IPS-NIHi11 (cell line): ENCODE data around the gene MEGF6.

Source experiments
- DNase-seq: peaks from one replicate; pipeline ENCODE4 v3.0.0; 2012; ENCODE audit warnings: mixed read lengths, low spot score

MEGF6 gene

GRCh38 chr1:3504151-3504821 lies 107.0 kb downstream of the MEGF6 start:
- no peak for DNase-seq

DNA sequence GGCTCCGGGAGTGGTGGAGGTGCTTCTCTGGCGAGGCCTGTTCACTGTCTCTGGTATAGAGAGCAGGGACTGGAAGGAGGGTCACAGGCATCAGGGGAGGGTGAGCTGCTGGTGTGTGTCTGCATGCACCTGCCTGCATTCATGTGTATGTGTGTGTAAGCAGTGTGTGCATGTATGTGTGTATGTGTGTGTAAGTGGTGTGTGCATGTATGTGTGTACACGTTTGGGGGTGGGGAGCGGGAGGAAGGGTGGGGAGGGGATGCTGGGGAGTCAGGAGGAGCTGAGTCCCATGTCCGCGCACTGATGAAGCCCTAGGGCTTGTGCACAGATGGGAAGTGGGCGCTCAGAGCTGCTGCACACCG lies 107.8 kb downstream of the MEGF6 start:
- no peak for DNase-seq

GRCh38 chr1:3502641-3503524 lies 108.4 kb downstream of the MEGF6 start:
- no peak for DNase-seq

- peak; percentile 96 for DNase-seq
Measured at GRCh38 chr1:3501856-3502640, 109.3 kb downstream of the MEGF6 start.

DNA sequence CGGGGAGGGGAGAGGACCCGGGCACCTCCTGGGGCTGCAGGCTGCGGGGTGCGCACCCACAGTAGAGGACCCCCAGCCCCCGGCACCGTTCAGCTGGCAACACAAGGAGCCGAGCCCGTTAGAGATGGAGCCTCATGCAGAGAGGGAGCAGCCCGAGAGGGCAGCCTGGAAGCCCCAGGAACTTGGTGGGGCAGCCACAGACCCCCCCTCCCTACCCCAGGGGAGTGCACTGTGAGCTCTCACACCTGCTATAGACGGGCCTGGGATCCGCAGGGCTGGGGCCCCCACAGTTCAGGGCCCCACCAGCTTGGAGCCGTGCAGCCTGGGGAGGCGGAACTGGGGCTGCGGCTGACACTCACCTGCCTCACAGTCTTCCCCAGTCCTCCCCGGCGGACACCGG lies 109.9 kb downstream of the MEGF6 start:
- DNase-seq: no peak

- DNase-seq: no peak
Measured at GRCh38 chr1:3500265-3500835, 111.0 kb downstream of the MEGF6 start.

- no peak for DNase-seq
Measured at GRCh38 chr1:3499611-3500010, 111.7 kb downstream of the MEGF6 start.

DNA sequence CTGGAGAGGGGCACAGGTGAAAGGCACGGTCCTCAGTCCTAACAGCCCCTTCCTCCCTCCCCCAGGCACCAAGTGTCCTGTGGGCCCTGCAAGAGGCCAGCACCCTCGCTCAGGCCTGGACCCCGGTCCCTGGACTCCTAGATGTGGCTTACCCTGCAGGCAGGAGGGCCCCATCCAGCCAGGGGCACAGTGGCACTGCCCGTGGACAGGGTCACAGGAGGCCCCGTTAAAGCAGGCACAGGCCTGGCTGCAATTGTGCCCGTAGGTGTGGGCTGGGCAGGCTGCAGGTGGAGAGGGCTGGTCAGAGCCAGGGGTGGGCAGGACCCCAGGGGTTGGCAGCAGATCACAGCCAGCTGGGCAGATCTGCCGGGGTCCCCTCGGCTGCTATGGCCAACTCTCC lies 112.3 kb downstream of the MEGF6 start:
- no peak for DNase-seq

- DNase-seq: no peak
Measured at GRCh38 chr1:3498246-3498930, 112.9 kb downstream of the MEGF6 start.

DNA sequence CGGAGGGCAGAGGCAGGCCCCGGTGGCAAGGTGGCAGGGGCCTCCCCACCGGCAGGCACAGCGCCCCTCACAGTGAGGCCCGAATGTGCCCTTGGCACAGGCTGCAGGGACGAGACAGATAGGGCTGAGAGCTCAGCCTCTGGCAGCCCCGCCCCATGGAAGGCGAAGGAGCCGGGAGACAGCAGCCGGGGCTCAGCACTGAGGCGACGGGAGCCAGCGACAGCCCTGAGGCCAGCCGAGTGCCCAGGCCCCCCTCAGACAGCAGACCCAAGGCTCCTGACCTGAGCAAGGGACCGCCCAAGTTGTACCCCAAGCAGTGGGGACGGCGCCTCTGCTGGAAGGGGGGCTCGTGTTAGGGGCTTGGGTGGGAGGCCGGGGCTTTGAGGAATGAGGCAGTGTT lies 113.8 kb downstream of the MEGF6 start:
- no peak for DNase-seq

- no peak for DNase-seq
Measured at GRCh38 chr1:3496916-3497315, 114.4 kb downstream of the MEGF6 start.

DNA sequence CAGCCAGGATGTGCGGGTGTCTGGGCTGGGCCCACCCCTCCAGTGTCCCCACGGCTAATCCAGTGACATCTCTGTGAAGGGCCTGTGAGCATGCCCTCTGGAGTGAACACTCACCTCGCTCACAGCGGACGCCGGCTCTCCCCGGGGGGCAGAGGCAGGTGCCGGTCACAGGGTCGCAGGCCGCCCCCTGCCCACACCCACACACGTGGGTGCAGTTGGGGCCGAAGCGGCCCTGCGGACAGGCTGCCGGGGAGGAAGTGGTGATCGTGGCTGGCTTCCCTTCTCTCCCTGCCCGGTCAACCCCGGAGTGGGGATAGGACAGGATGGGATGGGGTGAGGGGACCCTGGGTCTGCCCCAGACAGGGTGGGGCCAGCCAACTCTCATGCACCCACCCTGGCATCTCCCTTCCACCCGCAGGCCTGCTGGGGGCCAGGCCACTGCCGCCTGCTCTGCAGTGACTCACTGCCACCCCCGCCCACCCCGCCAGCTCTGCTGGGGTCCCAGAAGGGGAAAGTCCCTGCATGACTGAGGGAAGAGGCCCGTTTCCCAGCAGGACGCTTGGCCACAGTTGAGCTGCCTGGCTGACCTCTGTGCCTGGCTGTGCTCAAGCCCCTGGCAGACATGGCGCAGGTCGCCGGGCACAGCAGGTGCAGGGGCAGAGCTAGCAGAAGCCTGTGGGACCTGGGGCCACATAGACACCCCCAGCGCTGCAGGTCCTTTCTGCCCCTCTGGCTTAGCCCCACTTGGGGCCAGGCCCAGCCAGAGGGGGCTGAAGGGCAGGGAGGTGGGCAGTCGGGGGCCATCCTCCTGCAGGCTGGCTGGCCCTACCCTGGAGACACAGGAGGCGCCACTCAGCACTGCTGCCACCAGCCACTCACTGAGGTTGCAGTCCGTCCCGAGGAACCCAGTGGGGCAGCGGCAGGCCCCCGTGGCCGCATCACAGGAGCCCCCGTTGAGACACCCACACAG lies 115.2 kb downstream of the MEGF6 start:
- DNase-seq: no peak

GRCh38 chr1:3494321-3495308 lies 116.7 kb downstream of the MEGF6 start:
- DNase-seq: no peak

- DNase-seq: no peak
Measured at GRCh38 chr1:3492545-3493246, 118.6 kb downstream of the MEGF6 start.

DNA sequence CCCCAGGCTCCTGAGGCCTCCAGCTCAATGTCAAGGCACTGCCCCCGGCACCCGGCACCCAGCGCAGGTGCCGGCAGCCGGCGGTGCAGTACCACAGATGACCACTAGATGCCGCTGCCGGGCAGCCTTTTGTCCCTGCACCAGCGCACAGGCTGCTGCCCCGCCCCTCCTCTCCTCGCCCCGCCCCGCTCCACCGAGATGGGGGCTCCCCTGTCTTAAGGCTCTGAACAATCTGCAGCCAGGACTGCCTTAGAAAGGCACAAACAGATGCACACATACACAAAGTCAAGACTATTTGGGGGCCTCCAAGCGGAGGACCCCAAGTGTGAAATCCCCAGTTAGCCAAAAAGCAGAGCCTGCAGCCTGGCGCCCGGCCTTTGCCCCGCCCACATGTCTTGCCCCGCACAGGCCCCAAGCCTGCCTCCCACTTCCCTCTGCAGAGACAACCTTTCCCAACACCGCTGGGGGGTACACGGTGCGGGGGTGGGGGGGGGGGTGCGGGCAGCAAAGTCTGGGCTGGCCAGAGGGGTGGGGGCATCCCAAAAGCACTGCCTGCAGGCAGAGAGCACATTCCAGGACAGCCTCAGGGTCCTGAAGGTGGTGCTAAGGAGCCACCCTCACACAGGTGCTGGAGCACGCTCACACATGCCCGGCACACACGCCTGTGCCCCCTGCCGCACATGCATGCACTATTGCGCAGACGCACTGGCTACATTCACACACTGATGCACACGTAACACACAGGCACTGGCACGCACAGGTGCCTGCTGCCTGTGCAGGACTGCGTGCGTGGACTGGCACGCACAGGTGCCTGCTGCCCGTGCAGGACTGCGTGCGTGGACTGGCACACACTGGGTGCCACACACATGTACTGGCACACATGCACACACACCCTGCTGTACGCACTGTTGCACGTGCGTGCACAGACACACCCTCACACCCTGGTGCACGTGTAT lies 119.7 kb downstream of the MEGF6 start:
- DNase-seq: peak; percentile 94

DNA sequence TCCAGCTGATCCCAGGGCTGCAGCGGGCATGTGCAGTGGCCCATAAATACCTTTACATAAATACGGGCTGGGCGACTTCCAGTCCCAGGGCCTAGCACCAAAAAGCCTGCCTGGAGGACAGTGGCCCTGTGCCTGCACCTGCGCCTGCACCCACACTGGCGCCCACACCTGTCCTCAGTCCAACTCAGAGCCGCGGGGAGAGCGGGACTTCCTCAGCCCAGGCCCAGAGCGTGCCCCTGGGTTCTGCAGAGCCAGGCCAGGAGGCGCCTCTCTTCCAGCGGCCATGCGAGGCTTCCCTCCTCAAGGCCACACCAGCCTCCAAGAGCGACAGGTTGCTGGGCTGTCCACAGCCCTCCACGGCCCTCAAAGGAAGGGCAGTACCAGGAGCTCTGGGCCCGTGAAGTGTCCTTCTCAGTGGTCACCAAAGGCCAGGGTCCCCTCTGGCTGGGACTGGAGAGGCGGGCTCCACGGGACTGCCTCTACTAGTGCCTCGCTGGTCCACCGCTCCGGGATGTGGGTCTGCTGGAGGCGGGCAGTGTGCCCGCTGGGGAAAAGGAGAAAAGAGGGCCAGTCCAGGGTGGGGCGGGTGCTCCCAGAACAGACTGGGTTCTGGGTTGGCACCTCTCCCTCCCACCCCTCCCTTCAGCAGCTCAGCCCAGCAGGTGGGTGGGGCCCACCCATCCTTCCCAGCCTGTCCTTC lies 121.1 kb downstream of the MEGF6 start:
- no peak for DNase-seq

DNA sequence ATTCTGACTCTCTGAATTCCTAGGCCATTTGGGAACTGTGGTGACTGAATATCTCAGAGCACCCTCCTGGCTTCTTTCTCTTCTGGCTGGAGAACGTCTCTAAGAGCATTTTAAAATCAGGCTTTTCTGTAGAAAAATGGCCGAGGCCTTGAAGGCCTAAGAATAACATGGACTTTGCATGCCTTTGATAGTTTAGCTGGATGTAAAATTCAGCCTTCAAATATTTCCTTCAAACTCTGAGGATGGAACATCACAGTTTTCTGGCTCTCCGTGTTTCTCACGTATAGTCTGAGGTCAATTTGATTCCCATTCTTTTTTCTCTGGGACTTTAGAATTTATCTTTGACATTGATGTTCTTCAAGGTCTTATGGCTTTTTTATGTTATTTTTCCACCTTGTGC lies 122.9 kb downstream of the MEGF6 start:
- DNase-seq: no peak
